Fibroblast of skin of scalp (primary cell): ENCODE results near the gene FSTL1. TPM values are rescaled to one million over a fixed set of nuclear protein-coding genes. Genes with fewer than 3 reads are reported as not detected.

ENCODE experiments used
- DNase-seq: peaks from one replicate; pipeline ENCODE4 v3.0.0-alpha.2; 2013
- polyA plus RNA-seq, 2 experiments: library from polyadenylated mRNA; unstranded; fragments of 120-200 nt; gene quantifications; one replicate each; pipeline ENCODE4 v1.2.1, GENCODE V29; 2013; ENCODE audit not compliant: insufficient read length in 2 of 2

The FSTL1 gene
- polyA plus RNA-seq (2013, experiment 1 of 2; ENCODE audit: insufficient read length), result 2,254 TPM
- polyA plus RNA-seq (2013, experiment 2 of 2; ENCODE audit: insufficient read length), result 2,311 TPM

GRCh38 chr3:120450600-120451271 lies at the start of gene FSTL1:
Gene FSTL1, minus strand, starts transcription at chr3:120450992. Its CDS starts 246 bp downstream, at chr3:120450746.
- peak; percentile 85 for DNase-seq

- DNase-seq, result peak; percentile 99
These were observed 48.0 kb upstream of the FSTL1 start for GRCh38 chr3:120498556-120499346.

GRCh38 chr3:120497818-120498217 lies 47.0 kb upstream of the FSTL1 start:
- peak; percentile 34 for DNase-seq

GRCh38 chr3:120497336-120497735 lies 46.5 kb upstream of the FSTL1 start:
- DNase-seq, result peak; percentile 97

- peak; percentile 89 for DNase-seq
These were observed 45.6 kb upstream of the FSTL1 start for GRCh38 chr3:120496278-120497002.

GRCh38 chr3:120495809-120496208 lies 45.0 kb upstream of the FSTL1 start:
- DNase-seq, result no peak

GRCh38 chr3:120492103-120492502 lies 41.3 kb upstream of the FSTL1 start:
- no peak for DNase-seq

GRCh38 chr3:120489421-120489820 lies 38.6 kb upstream of the FSTL1 start:
- no peak for DNase-seq

GRCh38 chr3:120488296-120488695 lies 37.5 kb upstream of the FSTL1 start:
- no peak for DNase-seq

GRCh38 chr3:120487191-120487650 lies 36.4 kb upstream of the FSTL1 start:
- DNase-seq, result peak; percentile 71

GRCh38 chr3:120481081-120481480 lies 30.3 kb upstream of the FSTL1 start:
- DNase-seq, result no peak

GRCh38 chr3:120477781-120478180 lies 27.0 kb upstream of the FSTL1 start:
- DNase-seq, result no peak

GRCh38 chr3:120475722-120476377 lies 25.1 kb upstream of the FSTL1 start:
- no peak for DNase-seq

GRCh38 chr3:120473896-120474675 lies 23.3 kb upstream of the FSTL1 start:
- DNase-seq, result peak; percentile 91

- peak; percentile 40 for DNase-seq
These were observed 22.6 kb upstream of the FSTL1 start for GRCh38 chr3:120473389-120473788.

GRCh38 chr3:120472121-120472844 lies 21.5 kb upstream of the FSTL1 start:
- DNase-seq, result peak; percentile 55

- peak; percentile 88 for DNase-seq
These were observed 20.9 kb upstream of the FSTL1 start for GRCh38 chr3:120471643-120472042.

GRCh38 chr3:120470870-120471269 lies 20.1 kb upstream of the FSTL1 start:
- DNase-seq, result no peak

- peak; percentile 30 for DNase-seq
These were observed 19.1 kb upstream of the FSTL1 start for GRCh38 chr3:120469882-120470301.

GRCh38 chr3:120469440-120469839 lies 18.6 kb upstream of the FSTL1 start:
- peak; percentile 75 for DNase-seq
